Aorta (tissue), 5 donors: ENCODE measurements around the gene CBY3. TPM values are rescaled to one million over a fixed set of nuclear protein-coding genes. Genes with fewer than 3 reads are reported as not detected.
A peak's percentile ranks its signal among the peaks of the same experiment; 100 is the strongest.
"Not testable (repeated sequence)": the region's sequence is repeated elsewhere in the genome, so short reads cannot be mapped to it uniquely, and the experiment has no call there.

Experiments
- ATAC-seq: fragments of 200-7000 bp; cut with Tn5 transposase; one replicate; pipeline ENCODE4 v1.9.1; 2022; ENCODE audit warnings: moderate library complexity; ENCODE audit not compliant: low FRiP score
- DNase-seq, 2 donors: peaks; one replicate each; pipeline ENCODE4 v3.0.0-alpha.2; 2020
- H3K27ac ChIP-seq, 2 donors: one replicate each; pipeline ENCODE4 v1.5.1; 2013; ENCODE audit warnings: low read length in 2 of 2, mild to moderate bottlenecking in 2 of 2, moderate library complexity in 2 of 2, control low read depth in 1 of 2, inconsistent platforms in 1 of 2, low read depth in 1 of 2
- H3K27me3 ChIP-seq, 2 donors: one replicate each; pipeline ENCODE4 v1.6.1; 2013; ENCODE audit warnings: control low read depth in 1 of 2, low read length in 1 of 2, mild to moderate bottlenecking in 1 of 2, moderate library complexity in 1 of 2; ENCODE audit not compliant: insufficient read depth in 2 of 2, control insufficient read depth in 1 of 2
- H3K36me3 ChIP-seq, 2 donors: one replicate each; pipeline ENCODE4 v1.6.1; 2013; ENCODE audit warnings: control low read depth in 1 of 2, low read length in 1 of 2, mild to moderate bottlenecking in 1 of 2; ENCODE audit not compliant: insufficient read depth in 2 of 2, control insufficient read depth in 1 of 2
- H3K4me1 ChIP-seq, 2 donors: one replicate each; pipeline ENCODE4 v1.6.1; 2013; ENCODE audit warnings: low read length in 2 of 2, control low read depth in 1 of 2, mild to moderate bottlenecking in 1 of 2, moderate library complexity in 1 of 2; ENCODE audit not compliant: insufficient read depth in 2 of 2, control insufficient read depth in 1 of 2
- H3K4me3 ChIP-seq, 2 donors: one replicate each; pipeline ENCODE4 v1.5.1; 2013; ENCODE audit warnings: low read length in 2 of 2, control low read depth in 1 of 2, mild to moderate bottlenecking in 1 of 2
- H3K9me3 ChIP-seq: one replicate; pipeline ENCODE4 v1.6.1; 2013; ENCODE audit warnings: mild to moderate bottlenecking, low read length; ENCODE audit not compliant: control insufficient read depth
- WGBS, 2 donors: extraction: QIAGEN DNeasy Blood & Tissue Kit; methylation state at CpG; one replicate each; pipeline ENCODE4 v1.1.7; 2013; 5-methylcytosine and 5-hydroxymethylcytosine counted together
- intact Hi-C, 2 donors: fragments of 100-400 bp; cut with DNase I; formaldehyde crosslinking; loops; one replicate each; pipeline versions ENCODE4 v1.14.2 to v1.15.0; 2022
- polyA plus RNA-seq, 2 donors: library from polyadenylated mRNA; stranded (reverse); fragments of 200-250 nt; gene quantifications; one replicate each; pipeline ENCODE4 v1.2.3, GENCODE V29; 2013
- total RNA-seq, 2 donors: library from RNA; stranded (reverse); fragmentation: NEBNext Ultra II Directional; extraction: Animal tissue kit (Norgen Biotek cat#: 25700); gene quantifications; one replicate each; pipeline ENCODE4 v1.2.1, GENCODE V29; 2021
- donor health status: healthy with polysubstance abuse.
- donor health status: Bipolar disorder and iron deficiency.
- donor health status: DM: no; HTN: no; CAD: no.
- donor health status: DM: no; HTN: no; CAD: no.
- donor health status: DM: yes; HTN: yes; CAD: no.

The CBY3 gene
- total and polyA plus RNA-seq, 4 donors, result not detected

- DNase-seq, H3K4me3 ChIP-seq, H3K4me1 ChIP-seq, H3K27ac ChIP-seq, H3K27me3 ChIP-seq, intact Hi-C loops, ATAC-seq, H3K9me3 ChIP-seq, H3K36me3 ChIP-seq: not testable (repeated sequence)
- WGBS, 2 donors, result 84 to 89% methylated on average over 9 of the region's 9 CpGs
Measured at GRCh38 chr5:179689212-179689611, 8.4 kb upstream of the CBY3 start.

GRCh38 chr5:179680014-179680779 lies 637 bp downstream of the CBY3 start:
- 96% methylated on average over 9 of the region's 9 CpGs for WGBS, 2 donors
- Histone ChIP-seq H3K9me3 (no peaks in the 10 kb centered on the region), H3K27ac (no peak overlapping the region), H3K4me1 (no peaks in the 10 kb centered on the region), H3K27me3 (no peaks in the 10 kb centered on the region), H3K36me3 (no peaks in the 10 kb centered on the region), H3K4me3 (no peak overlapping the region)
- DNase-seq, result no peak
- intact Hi-C loops, result no loop called here
- ATAC-seq, result no peak

GRCh38 chr5:179679014-179679674 lies 1.7 kb downstream of the CBY3 start:
- WGBS, 2 donors, result 24 to 28% methylated on average over 31 to 41 of the region's 41 CpGs
- intact Hi-C loops, result loop anchor here in 1 of 2 donors (2.0 to 10.0 kb wide), 2 partner anchors 20 to 116 kb away; partner anchors contain the start of genes CANX and LTC4S

GRCh38 chr5:179678223-179679013 lies 2.4 kb downstream of the CBY3 start:
- peak overlapping the region; percentile 38 to 77 for H3K4me3 ChIP-seq
- no peaks in the 10 kb centered on the region for H3K9me3 ChIP-seq
- intact Hi-C loops, result loop anchor here in 1 of 2 donors (2.0 to 10.0 kb wide), 2 partner anchors 20 to 116 kb away; partner anchors contain the start of genes CANX and LTC4S
- peak; percentile 98 for ATAC-seq
- H3K36me3 ChIP-seq, result no peaks in the 10 kb centered on the region
- H3K27ac ChIP-seq, result peak overlapping the region in 1 of 2 donors; percentile 17
- DNase-seq, result peak; percentile 98 to 99
- H3K4me1 ChIP-seq, result no peaks in the 10 kb centered on the region
- H3K27me3 ChIP-seq, result no peaks in the 10 kb centered on the region
- 0% methylated on average over 75 to 78 of the region's 78 CpGs for WGBS, 2 donors

More at GRCh38 chr5:179679014-179679674, 1.7 kb downstream of the CBY3 start:
- DNase-seq (peak; percentile 89 to 92), ATAC-seq (peak; percentile 72)
- peak overlapping the region; percentile 5 to 23 for H3K4me3 ChIP-seq
- no peak overlapping the region for H3K27ac ChIP-seq
- no peaks in the 10 kb centered on the region for H3K9me3 ChIP-seq
- H3K36me3 ChIP-seq, result no peaks in the 10 kb centered on the region
- no peaks in the 10 kb centered on the region for H3K4me1 ChIP-seq
- H3K27me3 ChIP-seq, result no peaks in the 10 kb centered on the region

DNA sequence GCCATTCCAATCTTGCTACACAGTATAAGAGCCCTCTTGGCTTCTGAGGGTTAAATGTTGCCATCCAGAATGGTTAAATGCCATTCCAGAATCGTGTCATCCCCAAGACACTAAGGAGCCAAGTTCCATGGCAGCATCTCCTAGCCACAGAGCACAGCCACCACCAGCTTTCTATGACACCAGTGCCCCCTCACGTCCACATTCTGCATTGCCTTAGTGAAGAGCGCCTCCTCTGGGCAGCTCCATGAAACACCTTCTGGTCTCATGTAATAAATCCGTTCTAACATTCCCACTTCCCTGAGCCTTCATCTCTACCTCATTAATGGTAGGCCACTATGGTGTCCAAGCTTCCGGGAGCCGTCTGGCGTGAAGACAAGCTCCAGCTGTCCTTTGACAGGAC lies 12.4 kb downstream of the CBY3 start:
- 46 to 48% methylated on average over 7 of the region's 7 CpGs for WGBS, 2 donors
- Histone ChIP-seq H3K27ac (no peak overlapping the region), H3K27me3 (no peaks in the 10 kb centered on the region), H3K4me1 (no peaks in the 10 kb centered on the region), H3K36me3 (no peaks in the 10 kb centered on the region), H3K4me3 (no peak overlapping the region), H3K9me3 (no peaks in the 10 kb centered on the region)
- ATAC-seq, result no peak
- intact Hi-C loops, result no loop called here
- DNase-seq, result no peak

DNA sequence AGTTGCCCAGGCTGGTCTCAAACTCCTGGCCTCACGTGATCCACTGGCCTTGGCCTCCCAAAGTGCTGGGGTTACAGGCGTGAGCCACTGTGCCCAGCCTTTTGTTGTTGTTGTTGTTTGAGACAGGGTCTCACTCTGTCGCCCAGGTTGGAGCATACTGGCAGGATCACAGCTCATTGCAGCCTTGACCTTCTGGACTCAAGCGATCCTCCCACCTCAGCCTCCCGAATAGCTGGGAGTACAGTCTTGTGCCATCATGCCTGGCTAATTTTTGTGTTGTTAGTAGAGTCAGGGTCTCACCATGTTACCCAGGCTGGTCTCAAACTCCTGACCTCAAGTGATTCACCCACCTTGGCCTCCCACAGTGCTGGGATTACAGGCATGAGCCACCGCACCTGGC lies 19.2 kb downstream of the CBY3 start:
- DNase-seq, H3K9me3 ChIP-seq, H3K27ac ChIP-seq, intact Hi-C loops, ATAC-seq, H3K27me3 ChIP-seq, H3K4me3 ChIP-seq, H3K36me3 ChIP-seq, H3K4me1 ChIP-seq: not testable (repeated sequence)
- WGBS, 2 donors, result 96 to 98% methylated on average over 6 of the region's 6 CpGs

DNA sequence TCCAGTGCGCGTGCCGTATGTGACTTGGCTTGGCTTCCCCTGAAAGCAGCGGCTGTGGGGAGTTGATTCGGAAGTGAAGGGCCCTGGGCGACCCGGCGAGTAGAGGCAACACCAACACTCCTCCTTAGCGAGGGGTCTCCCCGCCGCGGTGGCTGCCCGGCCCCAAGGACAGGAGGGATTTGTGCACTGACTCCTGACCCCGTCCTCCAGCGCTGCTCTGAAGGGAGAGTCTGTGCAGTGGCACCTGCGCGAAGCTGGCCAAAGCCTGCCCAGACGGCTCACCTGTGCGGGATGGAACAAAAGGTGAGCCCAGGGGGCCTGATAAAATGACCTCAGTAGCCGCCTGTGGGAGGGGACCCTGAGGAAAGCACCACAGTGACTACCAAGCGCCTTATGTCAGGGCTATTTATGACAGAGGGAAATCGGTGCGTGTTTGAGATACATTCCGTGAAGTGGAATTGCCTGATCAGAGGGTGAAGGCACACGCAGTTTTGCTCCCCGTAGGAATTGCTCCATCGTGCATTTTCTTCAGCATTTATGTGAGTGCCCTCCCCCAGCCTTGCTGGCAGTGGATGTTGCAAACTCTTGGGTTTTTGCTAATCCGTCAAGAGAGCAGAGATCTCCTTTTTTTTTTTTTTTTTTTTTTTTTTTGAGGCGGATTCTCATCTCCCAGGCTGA lies 22.5 kb downstream of the CBY3 start:
- intact Hi-C loops, result not testable (repeated sequence)

More for the DNA sequence above, 22.5 kb downstream of the CBY3 start:
- WGBS, 2 donors, result 5 to 6% methylated on average over 10 of the region's 29 CpGs
- H3K4me3 ChIP-seq, result peak overlapping the region in 1 of 2 donors; percentile 16
- not testable (repeated sequence) for H3K9me3 ChIP-seq, DNase-seq, H3K27ac ChIP-seq, H3K36me3 ChIP-seq, H3K4me1 ChIP-seq, H3K27me3 ChIP-seq
- peak; percentile 73 for ATAC-seq
